GM23338 (cell line): ENCODE measurements around the gene LMX1B. TPM values are rescaled to one million over a fixed set of nuclear protein-coding genes. Genes with fewer than 3 reads are reported as not detected.
A peak's percentile ranks its signal among the peaks of the same experiment; 100 is the strongest.

Source experiments
- ATAC-seq: fragments of 200-7000 bp; cut with Tn5 transposase; 3 replicates; pipeline ENCODE4 v1.9.1; 2020
- DNase-seq: peaks from one replicate; pipeline ENCODE4 v3.0.0-alpha.2; 2015; ENCODE audit warnings: low spot score
- H2AFZ ChIP-seq: fragments of 200-600 bp; sonication (generic); 2 replicates; pipeline ENCODE4 v1.8.0; 2016; ENCODE audit warnings: antibody characterized with exemption, mild to moderate bottlenecking, moderate library complexity
- H3F3A ChIP-seq: fragments of 200-600 bp; sonication (generic); replicated peaks from 2 replicates; pipeline ENCODE4 v1.8.0; 2017; ENCODE audit warnings: antibody characterized with exemption, mixed run types, low read depth
- H3K27ac ChIP-seq: fragments of 200-600 bp; sonication (generic); 2 replicates; pipeline ENCODE4 v1.6.1; 2016; ENCODE audit warnings: low read depth
- H3K27me3 ChIP-seq: fragments of 200-600 bp; sonication (generic); 2 replicates; pipeline ENCODE4 v1.8.0; 2016; ENCODE audit warnings: mild to moderate bottlenecking, mixed run types, moderate library complexity; ENCODE audit not compliant: insufficient read depth
- H3K36me3 ChIP-seq: fragments of 200-600 bp; sonication (generic); 2 replicates; pipeline ENCODE4 v1.8.0; 2016; ENCODE audit warnings: mild to moderate bottlenecking; ENCODE audit not compliant: insufficient read depth
- H3K4me1 ChIP-seq: fragments of 200-600 bp; sonication (generic); 2 replicates; pipeline ENCODE4 v1.8.0; 2016; ENCODE audit warnings: mild to moderate bottlenecking, moderate library complexity; ENCODE audit not compliant: insufficient read depth
- H3K4me2 ChIP-seq: fragments of 200-600 bp; sonication (generic); 2 replicates; pipeline ENCODE4 v1.7.1; 2017; ENCODE audit warnings: mixed run types
- H3K4me3 ChIP-seq: fragments of 200-600 bp; sonication (generic); 2 replicates; pipeline ENCODE4 v1.6.1; 2016; ENCODE audit warnings: mixed run types
- H3K79me2 ChIP-seq: fragments of 200-600 bp; sonication (generic); replicated peaks from 2 replicates; pipeline ENCODE4 v1.8.0; 2017; ENCODE audit warnings: mild to moderate bottlenecking; ENCODE audit not compliant: insufficient read depth
- H3K9me2 ChIP-seq: fragments of 200-600 bp; sonication (generic); 2 replicates; pipeline ENCODE4 v1.8.0; 2017; ENCODE audit not compliant: insufficient read depth
- H4K20me1 ChIP-seq: fragments of 200-600 bp; sonication (generic); replicated peaks from 2 replicates; pipeline ENCODE4 v1.8.0; 2017; ENCODE audit warnings: mild to moderate bottlenecking; ENCODE audit not compliant: insufficient read depth
- H3K27ac Mint-ChIP-seq: 2 replicates; pipeline ENCODE4 v1.8.0; 2020; ENCODE audit warnings: inconsistent platforms, mild to moderate bottlenecking, moderate library complexity, mixed read lengths
- H3K27me3 Mint-ChIP-seq: 3 replicates; pipeline ENCODE4 v1.8.0; 2022; ENCODE audit warnings: low read depth, mild to moderate bottlenecking, moderate library complexity, mixed read lengths, inconsistent platforms; ENCODE audit not compliant: insufficient read depth, poor library complexity
- H3K36me3 Mint-ChIP-seq: 3 replicates; pipeline ENCODE4 v1.8.0; 2021; ENCODE audit warnings: low read depth, mild to moderate bottlenecking, inconsistent platforms, moderate library complexity, mixed read lengths
- H3K4me1 Mint-ChIP-seq: 3 replicates; pipeline ENCODE4 v1.8.0; 2020; ENCODE audit warnings: mild to moderate bottlenecking, inconsistent platforms, mixed read lengths
- H3K4me3 Mint-ChIP-seq: 3 replicates; pipeline ENCODE4 v1.8.0; 2021; ENCODE audit warnings: moderate library complexity, mild to moderate bottlenecking, inconsistent platforms, mixed read lengths
- H3K9me3 Mint-ChIP-seq: 3 replicates; pipeline ENCODE4 v1.8.0; 2020; ENCODE audit warnings: moderate library complexity, mild to moderate bottlenecking, inconsistent platforms, mixed read lengths
- CREB1 ChIP-seq: fragments of 250-450 bp; sonication (Bioruptor Pico); IDR thresholded peaks from 2 replicates; pipeline ENCODE4 v1.5.0; 2020; ENCODE audit warnings: low read depth, mild to moderate bottlenecking, moderate library complexity
- CTCF ChIP-seq, 2 experiments: fragments of 200-600 bp in 1 of 2; sonication (generic) in 1 of 2; conservative IDR thresholded peaks; 2 replicates each; pipeline versions ENCODE4 v1.5.1 to v1.6.1; 2016 to 2017; ENCODE audit warnings: antibody characterized with exemption in 2 of 2, low read depth in 2 of 2, mild to moderate bottlenecking in 2 of 2, moderate library complexity in 1 of 2
- ETS1 ChIP-seq: IDR thresholded peaks from 2 replicates; pipeline ENCODE4 v1.6.1; 2016; ENCODE audit warnings: antibody characterized with exemption
- EZH2 ChIP-seq: fragments of 200-600 bp; sonication (generic); IDR thresholded peaks from one replicate; pipeline ENCODE4 v1.8.0; 2017; ENCODE audit warnings: antibody characterized with exemption, mild to moderate bottlenecking, low read depth; ENCODE audit not compliant: unreplicated experiment
- EZH2phosphoT487 ChIP-seq: fragments of 200-600 bp; sonication (generic); IDR thresholded peaks from one replicate; pipeline ENCODE4 v1.8.1; 2018; ENCODE audit warnings: antibody characterized with exemption; ENCODE audit not compliant: unreplicated experiment
- JUNB ChIP-seq: IDR thresholded peaks from one replicate; pipeline ENCODE4 v1.6.1; 2016; ENCODE audit warnings: antibody characterized with exemption; ENCODE audit not compliant: unreplicated experiment
- NANOG ChIP-seq: IDR thresholded peaks from 2 replicates; pipeline ENCODE4 v1.6.1; 2016; ENCODE audit warnings: antibody characterized with exemption, borderline replicate concordance
- POLR2AphosphoS5 ChIP-seq: IDR thresholded peaks from 2 replicates; pipeline ENCODE4 v1.6.1; 2016; ENCODE audit warnings: antibody characterized with exemption, low read depth
- STAT1 ChIP-seq: IDR thresholded peaks from one replicate; pipeline ENCODE4 v1.6.1; 2016; ENCODE audit warnings: antibody characterized with exemption; ENCODE audit not compliant: unreplicated experiment
- ZNF114 ChIP-seq: fragments of 250-450 bp; sonication (Bioruptor Pico); IDR thresholded peaks from 2 replicates; pipeline ENCODE4 v1.5.0; 2020; ENCODE audit warnings: mild to moderate bottlenecking, moderate library complexity
- ZNF331 ChIP-seq: fragments of 250-450 bp; sonication (Bioruptor Pico); IDR thresholded peaks from 2 replicates; pipeline ENCODE4 v1.5.0; 2020; ENCODE audit warnings: low read depth, mild to moderate bottlenecking, moderate library complexity
- polyA plus RNA-seq: library from polyadenylated mRNA; unstranded; fragments of >200 nt; fragmentation: Nextera tagmentation; extraction: Ambion mirVana; gene quantifications from 2 replicates; pipeline ENCODE4 v1.2.1, GENCODE V29; 2016
- total RNA-seq: library from RNA; depleted of rRNA; stranded (reverse); fragments of >200 nt; shearing (Covaris generic); gene quantifications from 2 replicates; pipeline ENCODE4 v1.2.3, GENCODE V29; 2014
- TF ChIP-seq, protein P1 (sequence below): fragments of 250-450 bp; sonication (Bioruptor Pico); IDR thresholded peaks from 2 replicates; pipeline ENCODE4 v1.5.0; 2020; ENCODE audit warnings: mild to moderate bottlenecking, moderate library complexity
- TF ChIP-seq, protein P2 (sequence below): IDR thresholded peaks from one replicate; pipeline ENCODE4 v1.6.1; 2018; ENCODE audit warnings: antibody characterized with exemption; ENCODE audit not compliant: unreplicated experiment

The LMX1B gene
- total and polyA plus RNA-seq, 2 experiments from 2014 or later, result 0.08 to 0.21 TPM

- H3K27ac ChIP-seq, result no peak overlapping the region
- no peaks in the 10 kb centered on the region for H3K36me3 ChIP-seq
- H3K4me3 ChIP-seq, result no peak overlapping the region
- no peaks in the 10 kb centered on the region for H3K79me2 ChIP-seq
- Mint-ChIP-seq H3K4me1 (peaks cover 70% of the 10 kb centered on the region), H3K27me3 (peaks cover 99% of the 10 kb centered on the region), H3K4me3 (peak overlapping the region; percentile 5; the same call in 1 of the 3 replicates), H3K27ac (no peak overlapping the region), H3K9me3 (no peaks in the 10 kb centered on the region), H3K36me3 (no peaks in the 10 kb centered on the region)
- H3F3A ChIP-seq, result peaks cover 29% of the 10 kb centered on the region
- H3K27me3 ChIP-seq, result peaks cover 100% of the 10 kb centered on the region
- H4K20me1 ChIP-seq, result peaks cover 18% of the 10 kb centered on the region
- no peak for TF ChIP-seq POLR2AphosphoS5
- no peak for TF ChIP-seq CREB1 (CRISPR knock-in tag)
- no peak for TF ChIP-seq ZNF331
- no peak for TF ChIP-seq ZNF114 (CRISPR knock-in tag)
- TF ChIP-seq JUNB, result no peak
- no peak for TF ChIP-seq ETS1
- TF ChIP-seq, protein P1, sequence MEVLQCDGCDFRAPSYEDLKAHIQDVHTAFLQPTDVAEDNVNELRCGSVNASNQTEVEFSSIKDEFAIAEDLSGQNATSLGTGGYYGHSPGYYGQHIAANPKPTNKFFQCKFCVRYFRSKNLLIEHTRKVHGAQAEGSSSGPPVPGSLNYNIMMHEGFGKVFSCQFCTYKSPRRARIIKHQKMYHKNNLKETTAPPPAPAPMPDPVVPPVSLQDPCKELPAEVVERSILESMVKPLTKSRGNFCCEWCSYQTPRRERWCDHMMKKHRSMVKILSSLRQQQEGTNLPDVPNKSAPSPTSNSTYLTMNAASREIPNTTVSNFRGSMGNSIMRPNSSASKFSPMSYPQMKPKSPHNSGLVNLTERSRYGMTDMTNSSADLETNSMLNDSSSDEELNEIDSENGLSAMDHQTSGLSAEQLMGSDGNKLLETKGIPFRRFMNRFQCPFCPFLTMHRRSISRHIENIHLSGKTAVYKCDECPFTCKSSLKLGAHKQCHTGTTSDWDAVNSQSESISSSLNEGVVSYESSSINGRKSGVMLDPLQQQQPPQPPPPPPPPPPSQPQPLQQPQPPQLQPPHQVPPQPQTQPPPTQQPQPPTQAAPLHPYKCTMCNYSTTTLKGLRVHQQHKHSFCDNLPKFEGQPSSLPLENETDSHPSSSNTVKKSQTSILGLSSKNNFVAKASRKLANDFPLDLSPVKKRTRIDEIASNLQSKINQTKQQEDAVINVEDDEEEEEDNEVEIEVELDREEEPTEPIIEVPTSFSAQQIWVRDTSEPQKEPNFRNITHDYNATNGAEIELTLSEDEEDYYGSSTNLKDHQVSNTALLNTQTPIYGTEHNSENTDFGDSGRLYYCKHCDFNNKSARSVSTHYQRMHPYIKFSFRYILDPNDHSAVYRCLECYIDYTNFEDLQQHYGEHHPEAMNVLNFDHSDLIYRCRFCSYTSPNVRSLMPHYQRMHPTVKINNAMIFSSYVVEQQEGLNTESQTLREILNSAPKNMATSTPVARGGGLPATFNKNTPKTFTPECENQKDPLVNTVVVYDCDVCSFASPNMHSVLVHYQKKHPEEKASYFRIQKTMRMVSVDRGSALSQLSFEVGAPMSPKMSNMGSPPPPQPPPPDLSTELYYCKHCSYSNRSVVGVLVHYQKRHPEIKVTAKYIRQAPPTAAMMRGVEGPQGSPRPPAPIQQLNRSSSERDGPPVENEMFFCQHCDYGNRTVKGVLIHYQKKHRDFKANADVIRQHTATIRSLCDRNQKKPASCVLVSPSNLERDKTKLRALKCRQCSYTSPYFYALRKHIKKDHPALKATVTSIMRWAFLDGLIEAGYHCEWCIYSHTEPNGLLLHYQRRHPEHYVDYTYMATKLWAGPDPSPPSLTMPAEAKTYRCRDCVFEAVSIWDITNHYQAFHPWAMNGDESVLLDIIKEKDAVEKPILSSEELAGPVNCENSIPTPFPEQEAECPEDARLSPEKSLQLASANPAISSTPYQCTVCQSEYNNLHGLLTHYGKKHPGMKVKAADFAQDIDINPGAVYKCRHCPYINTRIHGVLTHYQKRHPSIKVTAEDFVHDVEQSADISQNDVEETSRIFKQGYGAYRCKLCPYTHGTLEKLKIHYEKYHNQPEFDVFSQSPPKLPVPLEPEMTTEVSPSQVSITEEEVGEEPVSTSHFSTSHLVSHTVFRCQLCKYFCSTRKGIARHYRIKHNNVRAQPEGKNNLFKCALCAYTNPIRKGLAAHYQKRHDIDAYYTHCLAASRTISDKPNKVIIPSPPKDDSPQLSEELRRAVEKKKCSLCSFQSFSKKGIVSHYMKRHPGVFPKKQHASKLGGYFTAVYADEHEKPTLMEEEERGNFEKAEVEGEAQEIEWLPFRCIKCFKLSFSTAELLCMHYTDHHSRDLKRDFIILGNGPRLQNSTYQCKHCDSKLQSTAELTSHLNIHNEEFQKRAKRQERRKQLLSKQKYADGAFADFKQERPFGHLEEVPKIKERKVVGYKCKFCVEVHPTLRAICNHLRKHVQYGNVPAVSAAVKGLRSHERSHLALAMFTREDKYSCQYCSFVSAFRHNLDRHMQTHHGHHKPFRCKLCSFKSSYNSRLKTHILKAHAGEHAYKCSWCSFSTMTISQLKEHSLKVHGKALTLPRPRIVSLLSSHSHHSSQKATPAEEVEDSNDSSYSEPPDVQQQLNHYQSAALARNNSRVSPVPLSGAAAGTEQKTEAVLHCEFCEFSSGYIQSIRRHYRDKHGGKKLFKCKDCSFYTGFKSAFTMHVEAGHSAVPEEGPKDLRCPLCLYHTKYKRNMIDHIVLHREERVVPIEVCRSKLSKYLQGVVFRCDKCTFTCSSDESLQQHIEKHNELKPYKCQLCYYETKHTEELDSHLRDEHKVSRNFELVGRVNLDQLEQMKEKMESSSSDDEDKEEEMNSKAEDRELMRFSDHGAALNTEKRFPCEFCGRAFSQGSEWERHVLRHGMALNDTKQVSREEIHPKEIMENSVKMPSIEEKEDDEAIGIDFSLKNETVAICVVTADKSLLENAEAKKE, result no peak
- TF ChIP-seq STAT1, result no peak
- TF ChIP-seq NANOG, result no peak
- TF ChIP-seq CTCF (conservative IDR thresholded peaks at IDR 0.05; ENCODE audit: low read depth in 2 of 2), result no peak
- no peak for TF ChIP-seq EZH2phosphoT487
- no peak for TF ChIP-seq EZH2
- TF ChIP-seq, protein P2, sequence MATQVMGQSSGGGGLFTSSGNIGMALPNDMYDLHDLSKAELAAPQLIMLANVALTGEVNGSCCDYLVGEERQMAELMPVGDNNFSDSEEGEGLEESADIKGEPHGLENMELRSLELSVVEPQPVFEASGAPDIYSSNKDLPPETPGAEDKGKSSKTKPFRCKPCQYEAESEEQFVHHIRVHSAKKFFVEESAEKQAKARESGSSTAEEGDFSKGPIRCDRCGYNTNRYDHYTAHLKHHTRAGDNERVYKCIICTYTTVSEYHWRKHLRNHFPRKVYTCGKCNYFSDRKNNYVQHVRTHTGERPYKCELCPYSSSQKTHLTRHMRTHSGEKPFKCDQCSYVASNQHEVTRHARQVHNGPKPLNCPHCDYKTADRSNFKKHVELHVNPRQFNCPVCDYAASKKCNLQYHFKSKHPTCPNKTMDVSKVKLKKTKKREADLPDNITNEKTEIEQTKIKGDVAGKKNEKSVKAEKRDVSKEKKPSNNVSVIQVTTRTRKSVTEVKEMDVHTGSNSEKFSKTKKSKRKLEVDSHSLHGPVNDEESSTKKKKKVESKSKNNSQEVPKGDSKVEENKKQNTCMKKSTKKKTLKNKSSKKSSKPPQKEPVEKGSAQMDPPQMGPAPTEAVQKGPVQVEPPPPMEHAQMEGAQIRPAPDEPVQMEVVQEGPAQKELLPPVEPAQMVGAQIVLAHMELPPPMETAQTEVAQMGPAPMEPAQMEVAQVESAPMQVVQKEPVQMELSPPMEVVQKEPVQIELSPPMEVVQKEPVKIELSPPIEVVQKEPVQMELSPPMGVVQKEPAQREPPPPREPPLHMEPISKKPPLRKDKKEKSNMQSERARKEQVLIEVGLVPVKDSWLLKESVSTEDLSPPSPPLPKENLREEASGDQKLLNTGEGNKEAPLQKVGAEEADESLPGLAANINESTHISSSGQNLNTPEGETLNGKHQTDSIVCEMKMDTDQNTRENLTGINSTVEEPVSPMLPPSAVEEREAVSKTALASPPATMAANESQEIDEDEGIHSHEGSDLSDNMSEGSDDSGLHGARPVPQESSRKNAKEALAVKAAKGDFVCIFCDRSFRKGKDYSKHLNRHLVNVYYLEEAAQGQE, result no peak
- ATAC-seq (no peak), DNase-seq (no peak)
- no peaks in the 10 kb centered on the region for H3K9me2 ChIP-seq
- peaks cover 88% of the 10 kb centered on the region for H3K4me1 ChIP-seq
- H2AFZ ChIP-seq, result no peak overlapping the region
- H3K4me2 ChIP-seq, result no peak overlapping the region
These were observed 6.8 kb downstream of the LMX1B start for GRCh38 chr9:126620478-126620877.
